ENCODE results near the gene ST6GALNAC5.
"Not testable (repeated sequence)": the region's sequence is repeated elsewhere in the genome, so short reads cannot be mapped to it uniquely, and the experiment has no call there.

GRCh38 chr1:76879014-76879413, 11.7 kb downstream of the ST6GALNAC5 start:
- TF ChIP-seq, protein P1, sequence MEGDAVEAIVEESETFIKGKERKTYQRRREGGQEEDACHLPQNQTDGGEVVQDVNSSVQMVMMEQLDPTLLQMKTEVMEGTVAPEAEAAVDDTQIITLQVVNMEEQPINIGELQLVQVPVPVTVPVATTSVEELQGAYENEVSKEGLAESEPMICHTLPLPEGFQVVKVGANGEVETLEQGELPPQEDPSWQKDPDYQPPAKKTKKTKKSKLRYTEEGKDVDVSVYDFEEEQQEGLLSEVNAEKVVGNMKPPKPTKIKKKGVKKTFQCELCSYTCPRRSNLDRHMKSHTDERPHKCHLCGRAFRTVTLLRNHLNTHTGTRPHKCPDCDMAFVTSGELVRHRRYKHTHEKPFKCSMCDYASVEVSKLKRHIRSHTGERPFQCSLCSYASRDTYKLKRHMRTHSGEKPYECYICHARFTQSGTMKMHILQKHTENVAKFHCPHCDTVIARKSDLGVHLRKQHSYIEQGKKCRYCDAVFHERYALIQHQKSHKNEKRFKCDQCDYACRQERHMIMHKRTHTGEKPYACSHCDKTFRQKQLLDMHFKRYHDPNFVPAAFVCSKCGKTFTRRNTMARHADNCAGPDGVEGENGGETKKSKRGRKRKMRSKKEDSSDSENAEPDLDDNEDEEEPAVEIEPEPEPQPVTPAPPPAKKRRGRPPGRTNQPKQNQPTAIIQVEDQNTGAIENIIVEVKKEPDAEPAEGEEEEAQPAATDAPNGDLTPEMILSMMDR (conservative IDR thresholded peaks at IDR 0.05), result not testable (repeated sequence)
- TF ChIP-seq EZH2 (IDR thresholded peaks at IDR 0.05; ENCODE audit: low read depth), result not testable (repeated sequence)
